AG04449 (cell line): ENCODE results near the gene DACT2.

Experiments used
- CTCF ChIA-PET: fragments of 350-600 bp; formaldehyde crosslinking; extraction: SDS; loops from one replicate; lab custom pipeline; 2021; ENCODE audit warnings: antibody characterized with exemption; lab: Yijun Ruan, JAX
- POLR2A ChIA-PET: fragments of 400-600, 350-600 bp; formaldehyde crosslinking; extraction: SDS; loops from one replicate; lab custom pipeline; 2020; ENCODE audit warnings: antibody characterized with exemption, inconsistent platforms; lab: Yijun Ruan, JAX
- DNase-seq: peaks from one replicate; pipeline ENCODE4 v3.0.0-alpha.2; 2010; ENCODE audit warnings: low read depth, low spot score
- H3K4me3 ChIP-seq: 2 replicates; pipeline ENCODE4 v1.5.1; 2011; ENCODE audit warnings: low read depth, mild to moderate bottlenecking, control low read depth, low read length
- TF ChIP-seq, protein P1 (sequence below): IDR thresholded peaks from one replicate; pipeline ENCODE4 v1.5.1; 2011; ENCODE audit warnings: mild to moderate bottlenecking, moderate library complexity, low read length, control low read depth, inconsistent platforms; ENCODE audit not compliant: insufficient read depth; ENCODE audit errors: missing control alignments

DACT2 gene

DNA sequence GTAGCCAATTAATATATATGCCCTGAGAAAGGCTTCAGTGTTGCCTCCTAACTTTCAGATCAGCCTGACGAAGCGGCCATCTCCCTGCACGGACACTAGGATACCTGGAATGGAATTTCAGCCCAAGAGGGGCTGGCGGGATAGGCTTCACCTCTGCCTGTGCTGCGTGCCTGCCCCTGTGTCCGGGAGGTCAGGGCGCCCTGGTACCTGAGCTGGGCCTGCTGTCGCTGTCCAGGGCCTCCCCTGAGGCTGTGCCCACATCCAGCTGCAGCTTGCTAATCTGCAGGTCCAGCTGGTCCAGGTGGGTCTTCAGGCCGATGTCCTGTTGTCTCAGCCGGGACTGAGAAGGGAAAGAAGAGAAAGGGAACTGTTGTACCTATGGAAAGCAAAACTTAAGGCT lies 8.6 kb downstream of the DACT2 start:
- POLR2A ChIA-PET, result no interaction called here
- TF ChIP-seq, protein P1, sequence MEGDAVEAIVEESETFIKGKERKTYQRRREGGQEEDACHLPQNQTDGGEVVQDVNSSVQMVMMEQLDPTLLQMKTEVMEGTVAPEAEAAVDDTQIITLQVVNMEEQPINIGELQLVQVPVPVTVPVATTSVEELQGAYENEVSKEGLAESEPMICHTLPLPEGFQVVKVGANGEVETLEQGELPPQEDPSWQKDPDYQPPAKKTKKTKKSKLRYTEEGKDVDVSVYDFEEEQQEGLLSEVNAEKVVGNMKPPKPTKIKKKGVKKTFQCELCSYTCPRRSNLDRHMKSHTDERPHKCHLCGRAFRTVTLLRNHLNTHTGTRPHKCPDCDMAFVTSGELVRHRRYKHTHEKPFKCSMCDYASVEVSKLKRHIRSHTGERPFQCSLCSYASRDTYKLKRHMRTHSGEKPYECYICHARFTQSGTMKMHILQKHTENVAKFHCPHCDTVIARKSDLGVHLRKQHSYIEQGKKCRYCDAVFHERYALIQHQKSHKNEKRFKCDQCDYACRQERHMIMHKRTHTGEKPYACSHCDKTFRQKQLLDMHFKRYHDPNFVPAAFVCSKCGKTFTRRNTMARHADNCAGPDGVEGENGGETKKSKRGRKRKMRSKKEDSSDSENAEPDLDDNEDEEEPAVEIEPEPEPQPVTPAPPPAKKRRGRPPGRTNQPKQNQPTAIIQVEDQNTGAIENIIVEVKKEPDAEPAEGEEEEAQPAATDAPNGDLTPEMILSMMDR, result no peak
- no peak for DNase-seq
- CTCF ChIA-PET, result no interaction called here
- no peak overlapping the region for H3K4me3 ChIP-seq

DNA sequence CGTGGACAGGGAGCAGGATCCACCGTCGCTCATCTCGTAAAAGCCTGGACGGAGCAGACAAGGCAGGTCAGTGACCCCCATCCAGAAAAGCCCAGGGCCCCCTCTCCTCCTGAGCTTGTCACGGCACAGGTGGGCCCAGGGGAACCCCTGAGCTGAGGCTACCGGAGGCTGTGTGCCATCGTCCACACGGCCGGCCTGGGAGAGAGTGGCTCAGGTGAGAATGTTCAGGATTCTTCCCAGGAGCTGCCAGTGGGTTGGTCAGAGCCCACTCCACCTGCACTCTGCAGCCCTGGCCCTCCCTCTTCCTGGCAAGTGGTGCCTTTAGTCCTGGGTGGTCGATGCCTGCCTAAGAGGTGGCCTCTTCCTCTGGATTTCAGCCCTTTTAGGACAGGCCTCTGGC lies 9.2 kb downstream of the DACT2 start:
- POLR2A ChIA-PET, result no interaction called here
- DNase-seq, result no peak
- no peak overlapping the region for H3K4me3 ChIP-seq
- CTCF ChIA-PET, result no interaction called here
- TF ChIP-seq, protein P1, result no peak

DNA sequence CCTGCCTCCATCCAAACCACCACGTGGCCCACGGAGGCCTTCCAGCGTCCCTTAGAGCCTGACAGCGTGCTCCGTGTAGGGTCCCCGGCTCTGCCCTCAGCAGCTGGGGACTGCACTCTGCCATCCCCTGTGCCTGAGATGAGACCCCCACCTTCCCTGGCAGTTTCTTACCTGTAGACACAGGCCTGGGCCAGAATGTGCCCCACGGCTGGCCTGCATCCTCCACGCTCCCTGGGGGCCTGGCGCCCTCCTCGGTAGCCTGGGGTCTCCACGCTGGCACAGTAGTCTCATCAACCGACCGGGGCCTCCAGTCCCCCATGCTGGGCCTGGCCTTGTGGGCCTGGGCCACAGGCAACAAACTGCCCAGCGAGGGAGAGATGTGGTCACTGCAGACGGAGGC lies 9.6 kb downstream of the DACT2 start:
- CTCF ChIA-PET, result no interaction called here

DNA sequence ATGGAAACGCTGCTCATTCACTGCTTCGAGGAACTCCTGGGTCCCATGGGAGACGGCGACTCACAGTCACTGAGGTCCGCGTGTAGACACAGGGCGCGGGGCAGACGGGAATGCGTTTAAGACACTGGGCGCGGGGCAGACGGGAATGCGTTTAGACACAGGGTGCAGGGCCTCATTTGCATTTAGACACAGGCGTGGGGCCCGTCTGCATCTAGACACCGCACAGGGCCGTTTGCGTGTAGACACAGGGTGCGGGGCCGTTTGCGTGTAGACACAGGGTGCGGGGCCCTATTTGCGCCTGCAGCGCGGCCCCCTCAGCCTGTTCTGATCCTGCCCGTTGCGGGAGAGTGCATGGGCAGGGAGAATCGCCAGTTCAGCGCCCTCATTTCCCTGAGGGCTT lies 10.4 kb downstream of the DACT2 start:
- POLR2A ChIA-PET, result no interaction called here
- no peak overlapping the region for H3K4me3 ChIP-seq
- no peak for DNase-seq
- CTCF ChIA-PET, result no interaction called here
- TF ChIP-seq, protein P1, result no peak

More for the DNA sequence above, 9.6 kb downstream of the DACT2 start:
- POLR2A ChIA-PET, result no interaction called here
- TF ChIP-seq, protein P1, result no peak
- DNase-seq, result no peak
- no peak overlapping the region for H3K4me3 ChIP-seq

DNA sequence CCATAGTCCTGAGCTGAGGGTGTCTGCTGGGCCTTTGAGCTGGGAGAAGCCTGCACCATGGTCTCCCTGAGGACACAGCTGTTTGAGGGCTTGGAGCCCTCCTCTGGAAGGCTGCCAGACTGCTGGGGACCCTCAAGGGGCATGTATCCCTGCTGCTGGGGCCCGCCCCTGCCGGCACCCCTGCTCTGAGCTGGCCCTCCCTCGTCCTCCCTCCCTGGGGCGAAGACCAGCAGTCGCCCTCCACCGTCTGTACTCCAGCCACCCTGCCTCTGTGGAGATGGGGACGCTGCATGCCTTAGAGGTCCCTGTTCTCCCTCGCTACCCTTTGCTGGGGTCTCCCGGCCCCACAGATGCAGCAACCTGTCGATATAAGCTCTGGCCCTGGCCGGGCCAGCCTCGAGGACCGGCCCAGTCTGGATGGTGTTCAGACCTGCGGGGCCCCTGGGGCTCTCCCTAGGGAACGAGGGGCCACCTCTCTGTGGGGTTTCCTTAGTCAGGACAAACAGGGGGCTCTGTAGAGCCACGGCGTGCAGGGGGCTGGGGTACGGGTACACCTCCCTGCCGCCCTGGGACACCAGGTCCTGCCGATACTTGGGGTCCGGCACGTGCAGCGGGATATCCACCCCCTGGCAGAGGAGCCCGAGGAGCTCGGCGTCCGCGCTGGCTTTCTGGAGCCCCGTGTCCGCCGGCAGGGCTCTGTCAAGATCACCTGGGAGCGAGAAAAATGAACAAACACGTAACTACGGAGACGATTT lies 11.0 kb downstream of the DACT2 start:
- H3K4me3 ChIP-seq, result no peak overlapping the region
- TF ChIP-seq, protein P1, result no peak
- POLR2A ChIA-PET, result no interaction called here
- CTCF ChIA-PET, result no interaction called here
- no peak for DNase-seq

DNA sequence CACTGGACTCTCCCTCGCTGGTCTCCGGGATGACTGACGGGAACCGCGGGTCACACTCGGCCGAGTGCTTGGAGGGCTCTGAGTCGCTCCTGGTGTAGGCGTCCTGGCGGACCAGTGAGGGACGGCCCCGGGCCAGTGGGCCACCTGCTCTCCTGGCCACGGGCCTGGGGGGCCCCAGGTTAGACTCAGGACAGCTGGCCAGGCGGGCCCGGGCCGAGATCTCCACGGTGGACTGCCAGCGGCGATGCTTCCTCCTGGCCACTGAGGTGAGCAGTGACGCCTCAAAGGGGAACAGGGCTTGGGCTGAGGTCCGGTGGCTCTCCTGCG lies 11.9 kb downstream of the DACT2 start:
- ChIA-PET CTCF (no interaction called here), POLR2A (no interaction called here)
- TF ChIP-seq, protein P1, result no peak
- DNase-seq, result no peak
- no peak overlapping the region for H3K4me3 ChIP-seq
